K562 (cell line): ENCODE data around the gene SEC23A. TPM values are rescaled to one million over a fixed set of nuclear protein-coding genes. Genes with fewer than 3 reads are reported as not detected.

Experiments used
- CBX3 ChIP-seq, 2 experiments: IDR thresholded peaks; 1 replicate in 1 of 2; 2 replicates in 1 of 2; pipeline ENCODE4 v1.6.1; 2012; ENCODE audit warnings: inconsistent platforms in 2 of 2, low read length in 2 of 2, borderline replicate concordance in 1 of 2, control low read depth in 1 of 2
- FOSL1 ChIP-seq: fragments of 200-800 bp; sonication (Bioruptor generic); conservative IDR thresholded peaks from 2 replicates; pipeline ENCODE4 v1.6.1; 2016; ENCODE audit warnings: missing genetic modification characterization, missing compliant biosample characterization
- MAFF ChIP-seq: IDR thresholded peaks from 2 replicates; pipeline ENCODE4 v1.6.1; 2012; ENCODE audit warnings: low read length, improper control_type of control experiment
- NBN ChIP-seq: fragments of 450-650 bp; IDR thresholded peaks from 2 replicates; pipeline ENCODE4 v1.6.1; 2016; ENCODE audit warnings: low read depth, mild to moderate bottlenecking
- NFIC ChIP-seq: fragments of 450-650 bp; IDR thresholded peaks from 2 replicates; pipeline ENCODE4 v1.6.1; 2017; ENCODE audit warnings: mild to moderate bottlenecking, inconsistent platforms
- PRPF4 ChIP-seq: fragments of 200-400 bp; formaldehyde crosslinking; IDR thresholded peaks from one replicate; pipeline ENCODE4 v1.6.1; 2017; ENCODE audit warnings: low read length, low read depth, mild to moderate bottlenecking; ENCODE audit not compliant: insufficient read depth, poor library complexity, severe bottlenecking
- SOX6 ChIP-seq: fragments of 450-650 bp; IDR thresholded peaks from 2 replicates; pipeline ENCODE4 v1.6.1; 2014; ENCODE audit warnings: mild to moderate bottlenecking
- TAL1 ChIP-seq: fragments of 450-650 bp; IDR thresholded peaks from 2 replicates; pipeline ENCODE4 v1.6.1; 2016; ENCODE audit warnings: mild to moderate bottlenecking
- ZNF316 ChIP-seq: fragments of 450-650 bp; IDR thresholded peaks from 2 replicates; pipeline ENCODE4 v1.6.1; 2016
- ZNF699 ChIP-seq: fragments of 250-450 bp; sonication (Bioruptor Pico); IDR thresholded peaks from 2 replicates; pipeline ENCODE4 v1.8.0; 2021; ENCODE audit warnings: mild to moderate bottlenecking, moderate library complexity; ENCODE audit not compliant: insufficient replicate concordance
- ZNF764 ChIP-seq: fragments of 250-450 bp; sonication (Bioruptor Pico); IDR thresholded peaks from 2 replicates; pipeline ENCODE4 v1.4.0; 2020; ENCODE audit warnings: low read depth, mild to moderate bottlenecking, moderate library complexity
- polyA plus RNA-seq, 8 experiments: library from polyadenylated mRNA; depleted of rRNA in 4 of 8; stranded (reverse) in 5 of 8; unstranded in 3 of 8; fragments of >200 nt; fragmentation: Nextera tagmentation in 2 of 8; fragmentation: Illumina TruSeq in 1 of 8; extraction: Ambion mirVana in 2 of 8; extraction: Trizol in 1 of 8; gene quantifications; 2 replicates each; pipeline versions ENCODE4 v1.2.1 to v1.2.3, GENCODE V29; 2011 to 2014; ENCODE audit warnings: inconsistent platforms in 1 of 8, missing spikeins in 1 of 8
- total RNA-seq, 7 experiments: library from RNA; depleted of rRNA in 6 of 7; stranded (reverse); fragments of >200 nt in 6 of 7; fragmentation: Illumina TruSeq in 2 of 7; extraction: Trizol in 2 of 7; gene quantifications; 2 replicates each; pipeline versions ENCODE4 v1.2.1 to v1.2.3, GENCODE V29; 2011 to 2021; ENCODE audit warnings: low replicate concordance in 1 of 7
- TF ChIP-seq, protein P1 (sequence below), 2 experiments: fragments of 450-650 bp in 1 of 2; sonication (generic) in 1 of 2; formaldehyde crosslinking in 1 of 2; IDR thresholded peaks in 1 of 2; conservative IDR thresholded peaks in 1 of 2; 2 replicates each; pipeline versions ENCODE4 v1.6.1 to v1.8.1; 2016 to 2023; ENCODE audit warnings: mild to moderate bottlenecking in 2 of 2, moderate library complexity in 2 of 2, inconsistent platforms in 1 of 2, missing genetic modification reagents in 1 of 2
- TF ChIP-seq, protein P2 (sequence below): fragments of 450-650 bp; conservative IDR thresholded peaks from 2 replicates; pipeline ENCODE4 v1.6.1; 2016; ENCODE audit warnings: missing genetic modification characterization, low read depth, mild to moderate bottlenecking, missing compliant biosample characterization, moderate library complexity
- TF ChIP-seq, protein P3 (sequence below), 2 experiments: fragments of 450-650 bp; formaldehyde crosslinking in 1 of 2; IDR thresholded peaks; 2 replicates each; pipeline versions ENCODE4 v1.4.0 to v1.6.1; 2014 to 2020; ENCODE audit warnings: mild to moderate bottlenecking in 2 of 2, borderline replicate concordance in 1 of 2, low read depth in 1 of 2
- TF ChIP-seq, protein P4 (sequence below): fragments of 450-650 bp; formaldehyde crosslinking; IDR thresholded peaks from 2 replicates; pipeline ENCODE4 v1.4.0; 2020; ENCODE audit warnings: mild to moderate bottlenecking, moderate library complexity

SEC23A gene
- total and polyA plus RNA-seq, 9 of the 15 experiments (the other 6 are each of a cell fraction or from before 2014, with no cell fraction given) = 5.5 to 47.0 (median 14.5) TPM

DNA sequence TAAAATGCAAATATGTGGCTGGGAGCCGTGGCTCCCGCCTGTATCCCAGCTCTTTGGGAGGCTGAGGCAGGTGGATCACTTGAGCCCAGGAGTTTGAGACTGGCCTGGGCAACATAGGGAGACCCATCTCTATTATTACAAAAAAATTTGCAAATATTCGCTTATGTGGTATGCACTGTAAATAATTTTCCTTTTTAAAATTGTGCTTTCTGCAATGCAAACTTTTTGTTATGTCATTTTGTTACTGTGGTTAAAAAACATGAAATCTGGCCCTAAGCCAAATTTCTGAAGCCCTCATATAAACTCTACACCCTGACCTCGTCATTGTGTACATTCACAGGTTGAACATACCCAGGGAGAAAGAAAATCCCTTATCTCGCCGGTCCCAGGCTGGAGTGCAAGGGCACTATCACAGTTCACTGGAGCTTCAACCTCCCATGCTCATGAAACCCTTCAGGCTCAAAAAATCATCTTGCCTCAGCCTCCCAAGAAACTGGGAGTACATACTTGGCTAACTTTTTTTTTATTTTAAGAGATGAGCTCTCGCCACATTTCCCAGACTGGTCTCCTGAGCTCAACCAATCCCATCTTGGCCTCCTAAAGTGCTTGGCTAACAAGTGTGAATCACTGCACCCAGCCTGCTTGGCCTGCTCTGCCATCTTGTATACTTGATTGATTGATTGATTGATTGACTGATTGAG is 42.4 kb upstream of the SEC23A start (continued):
- TF ChIP-seq FOSL1 (tag) = peak; percentile 49; the same call in 1 of the 2 replicates
- peak; percentile 100 for TF ChIP-seq NFIC
- peak; percentile 42 for TF ChIP-seq ZNF316
- no peak for TF ChIP-seq ZNF699 (CRISPR knock-in tag)
- TF ChIP-seq ZNF764 (CRISPR knock-in tag) = no peak
- TF ChIP-seq, protein P1, sequence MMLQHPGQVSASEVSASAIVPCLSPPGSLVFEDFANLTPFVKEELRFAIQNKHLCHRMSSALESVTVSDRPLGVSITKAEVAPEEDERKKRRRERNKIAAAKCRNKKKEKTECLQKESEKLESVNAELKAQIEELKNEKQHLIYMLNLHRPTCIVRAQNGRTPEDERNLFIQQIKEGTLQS (IDR thresholded peaks at IDR 0.05) = peak; percentile 48
- TF ChIP-seq, protein P1 (CRISPR knock-in tag; conservative IDR thresholded peaks at IDR 0.05) = no peak
- TF ChIP-seq CBX3 (IDR thresholded peaks at IDR 0.05; ENCODE audit: borderline replicate concordance in 1 of 2, low read length in 2 of 2) = 0 out of 3 replicates have a peak, but pooled peaks of 1 of the 2 experiments have one; percentile 48
- peak; percentile 88 for TF ChIP-seq TAL1
- TF ChIP-seq MAFF = no peak; the same call in 1 of the 2 replicates
- TF ChIP-seq PRPF4 = no peak
- peak; percentile 80 for TF ChIP-seq SOX6
- TF ChIP-seq, protein P2, sequence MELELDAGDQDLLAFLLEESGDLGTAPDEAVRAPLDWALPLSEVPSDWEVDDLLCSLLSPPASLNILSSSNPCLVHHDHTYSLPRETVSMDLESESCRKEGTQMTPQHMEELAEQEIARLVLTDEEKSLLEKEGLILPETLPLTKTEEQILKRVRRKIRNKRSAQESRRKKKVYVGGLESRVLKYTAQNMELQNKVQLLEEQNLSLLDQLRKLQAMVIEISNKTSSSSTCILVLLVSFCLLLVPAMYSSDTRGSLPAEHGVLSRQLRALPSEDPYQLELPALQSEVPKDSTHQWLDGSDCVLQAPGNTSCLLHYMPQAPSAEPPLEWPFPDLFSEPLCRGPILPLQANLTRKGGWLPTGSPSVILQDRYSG (tag) = no peak
- TF ChIP-seq NBN = peak; percentile 70; the same call in 1 of the 2 replicates
- TF ChIP-seq, protein P3, sequence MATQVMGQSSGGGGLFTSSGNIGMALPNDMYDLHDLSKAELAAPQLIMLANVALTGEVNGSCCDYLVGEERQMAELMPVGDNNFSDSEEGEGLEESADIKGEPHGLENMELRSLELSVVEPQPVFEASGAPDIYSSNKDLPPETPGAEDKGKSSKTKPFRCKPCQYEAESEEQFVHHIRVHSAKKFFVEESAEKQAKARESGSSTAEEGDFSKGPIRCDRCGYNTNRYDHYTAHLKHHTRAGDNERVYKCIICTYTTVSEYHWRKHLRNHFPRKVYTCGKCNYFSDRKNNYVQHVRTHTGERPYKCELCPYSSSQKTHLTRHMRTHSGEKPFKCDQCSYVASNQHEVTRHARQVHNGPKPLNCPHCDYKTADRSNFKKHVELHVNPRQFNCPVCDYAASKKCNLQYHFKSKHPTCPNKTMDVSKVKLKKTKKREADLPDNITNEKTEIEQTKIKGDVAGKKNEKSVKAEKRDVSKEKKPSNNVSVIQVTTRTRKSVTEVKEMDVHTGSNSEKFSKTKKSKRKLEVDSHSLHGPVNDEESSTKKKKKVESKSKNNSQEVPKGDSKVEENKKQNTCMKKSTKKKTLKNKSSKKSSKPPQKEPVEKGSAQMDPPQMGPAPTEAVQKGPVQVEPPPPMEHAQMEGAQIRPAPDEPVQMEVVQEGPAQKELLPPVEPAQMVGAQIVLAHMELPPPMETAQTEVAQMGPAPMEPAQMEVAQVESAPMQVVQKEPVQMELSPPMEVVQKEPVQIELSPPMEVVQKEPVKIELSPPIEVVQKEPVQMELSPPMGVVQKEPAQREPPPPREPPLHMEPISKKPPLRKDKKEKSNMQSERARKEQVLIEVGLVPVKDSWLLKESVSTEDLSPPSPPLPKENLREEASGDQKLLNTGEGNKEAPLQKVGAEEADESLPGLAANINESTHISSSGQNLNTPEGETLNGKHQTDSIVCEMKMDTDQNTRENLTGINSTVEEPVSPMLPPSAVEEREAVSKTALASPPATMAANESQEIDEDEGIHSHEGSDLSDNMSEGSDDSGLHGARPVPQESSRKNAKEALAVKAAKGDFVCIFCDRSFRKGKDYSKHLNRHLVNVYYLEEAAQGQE (IDR thresholded peaks at IDR 0.05; ENCODE audit: borderline replicate concordance) = peak; percentile 18; the same call in 1 of the 2 replicates
- TF ChIP-seq, protein P3 (CRISPR knock-in tag; IDR thresholded peaks at IDR 0.05; ENCODE audit: low read depth) = no peak
- TF ChIP-seq, protein P4, sequence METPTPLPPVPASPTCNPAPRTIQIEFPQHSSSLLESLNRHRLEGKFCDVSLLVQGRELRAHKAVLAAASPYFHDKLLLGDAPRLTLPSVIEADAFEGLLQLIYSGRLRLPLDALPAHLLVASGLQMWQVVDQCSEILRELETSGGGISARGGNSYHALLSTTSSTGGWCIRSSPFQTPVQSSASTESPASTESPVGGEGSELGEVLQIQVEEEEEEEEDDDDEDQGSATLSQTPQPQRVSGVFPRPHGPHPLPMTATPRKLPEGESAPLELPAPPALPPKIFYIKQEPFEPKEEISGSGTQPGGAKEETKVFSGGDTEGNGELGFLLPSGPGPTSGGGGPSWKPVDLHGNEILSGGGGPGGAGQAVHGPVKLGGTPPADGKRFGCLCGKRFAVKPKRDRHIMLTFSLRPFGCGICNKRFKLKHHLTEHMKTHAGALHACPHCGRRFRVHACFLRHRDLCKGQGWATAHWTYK (CRISPR knock-in tag) = no peak
